Thymus (tissue), 11 donors: ENCODE measurements around the gene OTOG. TPM values are rescaled to one million over a fixed set of nuclear protein-coding genes. Genes with fewer than 3 reads are reported as not detected.

ENCODE experiments used
- DNase-seq, 9 donors: peaks; one replicate each; pipeline ENCODE4 v3.0.0-alpha.2; 2013; ENCODE audit warnings: low spot score in 9 of 9, low read depth in 6 of 9, missing footprints in 1 of 9
- H3K27ac ChIP-seq, 2 donors: one replicate each; pipeline ENCODE4 v1.5.1; 2013; ENCODE audit warnings: control low read depth in 1 of 2, low read depth in 1 of 2, low read length in 1 of 2, mild to moderate bottlenecking in 1 of 2, moderate library complexity in 1 of 2
- H3K27me3 ChIP-seq, 2 donors: one replicate each; pipeline ENCODE4 v1.5.1; 2013; ENCODE audit warnings: low read length in 1 of 2; ENCODE audit not compliant: control insufficient read depth in 2 of 2, insufficient read depth in 1 of 2
- H3K36me3 ChIP-seq, 2 donors: one replicate each; pipeline ENCODE4 v1.5.1; 2013; ENCODE audit warnings: low read length in 1 of 2, mild to moderate bottlenecking in 1 of 2, moderate library complexity in 1 of 2; ENCODE audit not compliant: control insufficient read depth in 2 of 2, insufficient read depth in 2 of 2
- H3K4me1 ChIP-seq, 2 donors: one replicate each; pipeline ENCODE4 v1.5.1; 2013; ENCODE audit warnings: low read length in 2 of 2; ENCODE audit not compliant: control insufficient read depth in 2 of 2, insufficient read depth in 2 of 2
- H3K4me3 ChIP-seq, 2 donors: one replicate each; pipeline ENCODE4 v1.5.1; 2013; ENCODE audit warnings: low read length in 2 of 2, control low read depth in 1 of 2, mild to moderate bottlenecking in 1 of 2
- H3K9me3 ChIP-seq, 2 donors: one replicate each; pipeline ENCODE4 v1.5.1; 2013; ENCODE audit warnings: low read length in 1 of 2, mild to moderate bottlenecking in 1 of 2; ENCODE audit not compliant: control insufficient read depth in 2 of 2, insufficient read depth in 1 of 2
- WGBS: extraction: QIAGEN DNeasy Blood & Tissue Kit; methylation state at CpG from one replicate; pipeline ENCODE4 v1.1.7; 2013; 5-methylcytosine and 5-hydroxymethylcytosine counted together
- polyA plus RNA-seq: library from polyadenylated mRNA; stranded (reverse); fragments of 200-250 nt; gene quantifications from one replicate; pipeline ENCODE4 v1.2.3, GENCODE V29; 2013
- total RNA-seq: library from RNA; stranded (reverse); fragments of 120-200 nt; gene quantifications from one replicate; pipeline ENCODE4 v1.2.4, GENCODE V29; 2013
- donor health status: healthy.

The OTOG gene
- total and polyA plus RNA-seq, 2 donors = 0.05 to 0.09 TPM

DNA sequence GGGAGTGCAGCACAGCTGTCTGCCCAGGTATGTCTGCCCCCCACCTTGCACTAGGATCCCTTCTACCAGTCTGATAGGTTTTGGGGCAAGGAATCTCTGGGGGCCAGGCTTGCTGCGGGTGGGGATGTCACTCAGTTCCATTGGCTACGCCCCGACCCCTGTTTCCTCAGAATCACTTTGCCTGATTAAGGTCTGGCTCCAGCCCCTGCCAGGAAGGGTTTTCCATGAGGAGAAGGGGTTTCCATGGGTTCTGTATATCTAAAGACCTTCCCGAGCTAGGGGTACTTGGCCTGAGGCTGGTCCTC lies 14.0 kb downstream of the OTOG start:
- Histone ChIP-seq H3K4me1 (no peaks in the 10 kb centered on the region), H3K4me3 (no peak overlapping the region), H3K27me3 (no peaks in the 10 kb centered on the region), H3K36me3 (no peaks in the 10 kb centered on the region), H3K9me3 (no peaks in the 10 kb centered on the region), H3K27ac (no peak overlapping the region)
- DNase-seq = no peak
- 94% methylated on average over 4 of the region's 4 CpGs for WGBS

- Histone ChIP-seq H3K27ac (no peak overlapping the region), H3K4me3 (no peak overlapping the region), H3K9me3 (no peaks in the 10 kb centered on the region), H3K36me3 (no peaks in the 10 kb centered on the region), H3K4me1 (no peaks in the 10 kb centered on the region), H3K27me3 (no peaks in the 10 kb centered on the region)
- WGBS = 97% methylated on average over 9 of the region's 9 CpGs
- no peak for DNase-seq
These were observed 14.5 kb downstream of the OTOG start for GRCh38 chr11:17561526-17561925.

- Histone ChIP-seq H3K4me1 (no peaks in the 10 kb centered on the region), H3K27me3 (no peaks in the 10 kb centered on the region), H3K4me3 (no peak overlapping the region), H3K27ac (no peak overlapping the region), H3K36me3 (no peaks in the 10 kb centered on the region), H3K9me3 (no peaks in the 10 kb centered on the region)
- DNase-seq = no peak
These were observed 16.2 kb downstream of the OTOG start for GRCh38 chr11:17563231-17563646.

- DNase-seq = no peak
- H3K36me3 ChIP-seq = no peaks in the 10 kb centered on the region
- H3K27ac ChIP-seq = no peak overlapping the region
- no peak overlapping the region for H3K4me3 ChIP-seq
- H3K27me3 ChIP-seq = no peaks in the 10 kb centered on the region
- H3K9me3 ChIP-seq = no peaks in the 10 kb centered on the region
- 90% methylated on average over 4 of the region's 4 CpGs for WGBS
- H3K4me1 ChIP-seq = no peaks in the 10 kb centered on the region
These were observed 17.1 kb downstream of the OTOG start for GRCh38 chr11:17563961-17564686.

DNA sequence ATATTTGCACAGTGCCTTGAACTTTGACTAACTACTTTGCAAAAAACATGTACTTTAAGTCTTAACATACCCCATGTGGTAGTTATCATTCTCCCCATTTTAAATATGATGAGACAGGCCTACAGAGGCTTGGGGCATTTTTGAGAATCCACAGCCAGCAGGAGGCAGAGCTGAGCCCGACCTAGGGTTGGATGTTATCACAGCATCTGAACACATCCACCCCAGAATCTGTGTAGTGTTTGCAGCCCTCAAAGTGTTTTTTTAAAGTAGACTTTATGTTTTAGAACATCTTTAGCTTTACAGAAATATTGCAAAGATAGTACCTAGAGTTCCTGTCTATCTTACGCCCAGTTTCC lies 17.6 kb downstream of the OTOG start:
- Histone ChIP-seq H3K36me3 (no peaks in the 10 kb centered on the region), H3K4me1 (no peaks in the 10 kb centered on the region), H3K9me3 (no peaks in the 10 kb centered on the region), H3K4me3 (no peak overlapping the region), H3K27ac (no peak overlapping the region), H3K27me3 (no peaks in the 10 kb centered on the region)
- DNase-seq = no peak
- 60% methylated on average over 2 of the region's 2 CpGs for WGBS

DNA sequence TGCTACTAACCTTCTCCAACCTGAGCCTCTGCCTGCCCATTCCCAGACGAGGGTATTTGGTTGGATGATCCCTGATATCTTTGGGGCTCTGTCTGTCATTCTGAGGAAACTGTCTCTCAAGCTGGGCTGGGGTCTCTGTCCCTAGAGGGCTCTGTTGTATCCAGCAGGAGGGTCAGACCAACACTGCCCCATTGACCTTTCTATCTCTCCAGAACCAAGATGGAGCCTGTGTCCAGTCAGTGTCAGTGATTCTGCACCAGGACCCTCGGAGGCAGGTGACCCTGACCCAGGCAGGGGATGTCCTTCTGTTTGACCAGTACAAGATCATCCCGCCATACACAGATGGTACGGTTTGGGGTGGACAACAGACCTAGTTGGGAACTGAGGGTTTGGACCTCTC lies 21.9 kb downstream of the OTOG start:
- 95% methylated on average over 4 of the region's 4 CpGs for WGBS
- Histone ChIP-seq H3K27me3 (no peaks in the 10 kb centered on the region), H3K27ac (no peak overlapping the region)

DNA sequence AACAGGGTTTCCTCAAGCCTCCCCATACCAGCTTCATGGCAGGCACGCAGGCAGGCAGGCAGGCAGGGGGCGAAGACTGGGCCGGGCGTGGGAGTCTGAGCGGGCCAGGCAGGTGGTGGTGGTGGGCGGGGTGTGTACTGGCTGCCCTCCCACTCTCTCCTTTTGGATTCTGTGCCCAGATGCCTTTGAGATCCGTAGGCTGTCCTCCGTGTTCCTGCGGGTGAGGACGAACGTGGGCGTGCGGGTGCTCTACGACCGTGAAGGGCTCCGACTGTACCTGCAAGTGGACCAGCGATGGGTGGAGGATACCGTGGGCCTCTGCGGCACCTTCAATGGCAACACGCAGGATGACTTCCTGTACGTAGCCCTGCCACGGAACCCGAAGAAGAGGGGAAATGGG lies 23.0 kb downstream of the OTOG start:
- H3K27ac ChIP-seq = no peak overlapping the region
- H3K4me1 ChIP-seq = peaks cover 0 to 6% of the 10 kb centered on the region in 2 donors
- H3K36me3 ChIP-seq = no peaks in the 10 kb centered on the region
- WGBS = 91% methylated on average over 23 of the region's 23 CpGs
- H3K4me3 ChIP-seq = no peak overlapping the region
- H3K9me3 ChIP-seq = no peaks in the 10 kb centered on the region
- DNase-seq = no peak
- no peaks in the 10 kb centered on the region for H3K27me3 ChIP-seq

More for the DNA sequence above, 21.9 kb downstream of the OTOG start:
- DNase-seq = no peak
- Histone ChIP-seq H3K4me3 (no peak overlapping the region), H3K36me3 (no peaks in the 10 kb centered on the region), H3K4me1 (peaks cover 0 to 6% of the 10 kb centered on the region in 2 donors), H3K9me3 (no peaks in the 10 kb centered on the region)

DNA sequence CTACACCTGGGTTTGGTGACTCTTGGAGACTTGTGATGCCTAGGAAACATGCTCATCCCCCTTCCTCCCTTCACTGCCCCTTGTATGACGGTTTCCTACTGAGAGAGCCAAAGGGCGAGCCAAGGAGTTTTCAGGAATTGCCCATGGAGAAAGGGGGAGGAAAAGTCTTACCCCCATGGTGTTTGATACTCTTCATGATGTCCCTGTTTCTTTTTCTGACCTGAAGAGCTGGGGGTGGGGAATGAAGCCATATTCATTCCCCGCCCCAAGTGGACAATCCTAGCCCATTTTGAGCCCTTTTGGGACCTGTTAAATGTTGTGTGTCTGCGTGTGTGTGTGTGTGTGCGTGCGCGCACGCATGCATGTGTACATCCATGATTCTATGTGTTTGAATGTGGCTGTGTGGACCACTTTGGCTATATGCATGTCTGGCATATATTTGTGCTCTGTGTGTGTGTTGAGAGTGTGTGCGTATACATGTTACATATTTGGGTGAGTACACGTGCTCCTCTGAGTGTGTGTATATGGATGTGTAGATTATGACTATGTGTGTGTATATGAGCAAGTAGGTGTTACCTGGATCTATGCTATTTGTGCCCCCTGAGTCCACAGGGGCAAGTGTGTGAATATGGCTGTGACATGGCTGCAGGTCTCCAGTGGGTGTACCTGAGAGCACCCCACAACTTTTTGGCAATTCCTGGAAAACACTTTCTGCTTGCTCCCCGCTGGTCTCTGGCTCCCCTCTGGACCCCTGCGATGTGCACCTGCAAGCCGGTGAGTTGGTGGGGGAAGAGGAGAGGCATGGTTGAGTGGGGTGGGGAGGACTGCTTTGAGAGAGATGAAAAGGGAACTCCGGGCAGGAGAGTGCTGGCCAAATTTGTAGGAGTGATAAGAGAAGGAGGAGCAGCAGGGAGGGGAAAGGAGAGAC lies 24.6 kb downstream of the OTOG start:
- Histone ChIP-seq H3K4me3 (no peak overlapping the region), H3K36me3 (no peaks in the 10 kb centered on the region), H3K9me3 (no peaks in the 10 kb centered on the region), H3K27me3 (no peaks in the 10 kb centered on the region), H3K27ac (no peak overlapping the region), H3K4me1 (peaks cover 0 to 6% of the 10 kb centered on the region in 2 donors)
- no peak for DNase-seq
- 84% methylated on average over 14 of the region's 14 CpGs for WGBS

DNA sequence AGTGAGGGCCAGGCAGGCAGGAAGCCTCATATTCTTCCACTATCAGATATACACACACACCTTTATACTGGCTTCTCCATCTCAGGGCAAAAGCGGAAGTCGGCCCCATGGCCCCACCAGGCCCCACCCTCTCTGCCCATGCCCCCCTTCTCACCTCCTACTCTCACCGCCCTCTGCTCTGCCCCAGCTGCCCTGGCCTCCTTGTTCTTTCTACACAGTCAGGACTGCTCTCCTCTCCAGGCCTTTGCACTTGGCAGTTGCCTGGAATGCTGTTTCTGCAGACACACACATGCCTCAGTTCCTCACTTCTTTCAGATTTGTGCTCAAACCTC lies 25.3 kb downstream of the OTOG start:
- Histone ChIP-seq H3K27me3 (no peaks in the 10 kb centered on the region), H3K27ac (no peak overlapping the region), H3K4me3 (no peak overlapping the region), H3K9me3 (no peaks in the 10 kb centered on the region), H3K4me1 (peaks cover 0 to 6% of the 10 kb centered on the region in 2 donors), H3K36me3 (no peaks in the 10 kb centered on the region)
- peak in 2 of 9 donors; percentile 13 to 23 for DNase-seq
- WGBS = 41% methylated on average over 3 of the region's 3 CpGs
